Right lobe of liver (tissue), 4 donors: Measurements from ENCODE around the gene COMT.

Experiments
- CTCF ChIP-seq, 4 donors: fragments of 200-600 bp in 3 of 4; fragments of 450-650 bp in 1 of 4; IDR thresholded peaks; one replicate each; pipeline versions ENCODE4 v1.5.1 to v1.8.0; 2016 to 2022; ENCODE audit warnings: antibody characterized with exemption in 4 of 4, mild to moderate bottlenecking in 2 of 4
- POLR2A ChIP-seq: fragments of 450-650 bp; IDR thresholded peaks from one replicate; pipeline ENCODE4 v1.6.1; 2017; ENCODE audit warnings: antibody characterized with exemption, mild to moderate bottlenecking
- donor health status: DM: no; HTN: no; CAD: no.
- donor health status: DM: no; HTN: no; CAD: no.
- donor health status: DM: no; HTN: yes; CAD: no.

GRCh38 chr22:19994851-19995610, 53.5 kb downstream of the COMT start:
- TF ChIP-seq POLR2A (no peak), CTCF (IDR thresholded peaks at IDR 0.05) (no peak)
